GM18519 (cell line): ENCODE measurements around the gene BTBD7.

ENCODE experiments used
- ATAC-seq: cut with Tn5 transposase; IDR thresholded peaks from one replicate; pipeline ENCODE4 v1.9.1; 2021; ENCODE audit warnings: mild to moderate bottlenecking, moderate library complexity; ENCODE audit not compliant: unreplicated experiment, low FRiP score

Gene BTBD7

GRCh38 chr14:93329965-93330608 is 2.7 kb downstream of the BTBD7 start:
- ATAC-seq, result no peak

- no peak for ATAC-seq
Measured at GRCh38 chr14:93328546-93328945, 4.3 kb downstream of the BTBD7 start.

GRCh38 chr14:93326196-93326595 is 6.6 kb downstream of the BTBD7 start:
- ATAC-seq, result no peak

DNA sequence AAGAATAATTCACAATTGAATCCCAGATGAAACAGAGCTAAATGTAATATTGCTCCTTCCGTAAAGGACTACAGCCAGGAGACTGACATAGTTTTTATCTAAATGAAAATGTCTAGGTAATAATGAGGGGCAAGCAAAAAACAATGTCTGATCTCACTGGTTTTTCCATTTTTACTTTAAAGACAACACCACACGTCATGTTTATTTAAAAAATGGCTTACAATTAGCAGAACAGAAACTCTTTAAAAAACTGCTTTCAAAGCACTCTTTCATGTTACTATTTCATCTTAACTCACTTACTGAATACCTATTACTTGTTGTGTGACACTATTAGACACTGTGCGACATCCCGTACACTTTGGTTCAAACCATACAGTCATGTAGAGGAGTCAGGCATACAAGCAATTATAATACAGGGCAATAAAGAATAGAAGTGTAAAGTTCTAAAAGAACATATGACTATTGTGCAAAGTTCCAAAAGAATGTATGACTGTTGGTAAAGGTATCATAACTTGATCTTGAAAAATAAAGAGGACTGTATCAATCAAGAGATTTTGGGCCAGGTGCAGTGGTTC is 9.1 kb downstream of the BTBD7 start:
- ATAC-seq, result no peak

DNA sequence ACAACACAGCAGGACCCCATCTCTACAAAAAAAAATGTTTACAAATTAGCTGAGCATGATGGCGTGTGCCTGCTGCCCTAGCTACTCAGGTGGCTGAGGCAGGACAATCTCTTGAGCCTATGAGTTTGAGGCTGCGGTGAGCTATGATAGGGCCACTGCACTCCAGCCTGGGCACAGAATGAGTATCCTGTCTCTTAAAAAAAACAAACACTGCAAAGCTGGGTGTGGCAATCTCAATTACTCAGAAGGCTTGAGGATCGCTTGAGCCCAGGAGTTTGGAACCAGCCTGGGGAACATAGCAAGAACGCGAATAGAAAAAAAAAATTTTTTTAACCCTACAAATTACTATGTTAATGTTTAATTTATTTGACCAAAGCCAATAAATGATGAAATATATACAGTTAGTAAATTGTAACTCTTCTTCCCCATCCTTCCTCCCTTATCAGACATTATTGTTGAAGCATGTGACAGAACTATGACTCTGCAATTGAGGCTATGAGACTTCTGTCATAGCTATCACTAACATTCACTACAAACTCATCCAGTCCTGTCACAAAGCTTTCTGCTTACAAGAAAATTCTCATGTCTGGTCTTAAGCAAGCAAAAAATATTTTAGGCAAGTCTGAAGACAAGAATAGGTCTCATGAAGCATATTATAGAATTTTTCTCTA is 9.8 kb downstream of the BTBD7 start:
- no peak for ATAC-seq

- ATAC-seq, result no peak
Measured at GRCh38 chr14:93320489-93320888, 12.3 kb downstream of the BTBD7 start.

DNA sequence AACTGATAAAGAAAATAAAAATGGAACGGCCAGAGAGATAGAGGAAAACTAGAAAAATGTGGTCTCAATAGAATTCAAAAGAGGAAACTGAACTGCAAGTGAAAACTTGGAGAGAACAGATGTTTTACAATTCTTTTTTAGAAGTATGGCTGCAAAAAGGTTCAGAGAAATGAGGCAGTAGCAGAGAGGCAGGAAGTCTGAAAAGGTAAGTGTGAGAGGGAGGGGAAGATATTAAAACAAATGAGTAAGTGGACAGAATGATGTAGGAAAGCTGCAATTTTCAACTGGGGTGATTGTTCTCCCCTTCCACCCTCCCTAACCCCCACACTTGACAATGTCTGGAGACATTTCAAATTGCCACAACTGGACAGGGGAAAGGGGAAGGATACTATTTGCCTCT is 12.9 kb downstream of the BTBD7 start:
- no peak for ATAC-seq

DNA sequence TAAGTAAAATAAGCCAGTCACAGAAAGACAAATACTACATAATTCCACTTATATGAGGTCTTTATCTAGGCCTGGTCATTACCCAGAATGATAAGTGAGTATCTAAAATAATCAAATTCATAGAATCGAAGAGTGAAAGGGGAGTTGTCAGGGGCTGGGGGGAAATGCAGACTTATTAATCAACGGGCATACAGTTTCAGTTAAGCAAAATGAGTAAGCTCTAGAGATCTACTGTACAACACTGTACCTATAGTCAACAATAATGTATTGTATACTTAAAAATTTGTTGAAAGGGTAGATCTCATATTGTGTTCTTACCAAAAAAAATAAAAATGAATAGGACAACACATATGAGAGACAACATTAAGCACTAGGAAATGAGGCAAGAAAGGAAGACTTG is 13.3 kb downstream of the BTBD7 start:
- ATAC-seq, result no peak

GRCh38 chr14:93318927-93319326 is 13.9 kb downstream of the BTBD7 start:
- no peak for ATAC-seq

DNA sequence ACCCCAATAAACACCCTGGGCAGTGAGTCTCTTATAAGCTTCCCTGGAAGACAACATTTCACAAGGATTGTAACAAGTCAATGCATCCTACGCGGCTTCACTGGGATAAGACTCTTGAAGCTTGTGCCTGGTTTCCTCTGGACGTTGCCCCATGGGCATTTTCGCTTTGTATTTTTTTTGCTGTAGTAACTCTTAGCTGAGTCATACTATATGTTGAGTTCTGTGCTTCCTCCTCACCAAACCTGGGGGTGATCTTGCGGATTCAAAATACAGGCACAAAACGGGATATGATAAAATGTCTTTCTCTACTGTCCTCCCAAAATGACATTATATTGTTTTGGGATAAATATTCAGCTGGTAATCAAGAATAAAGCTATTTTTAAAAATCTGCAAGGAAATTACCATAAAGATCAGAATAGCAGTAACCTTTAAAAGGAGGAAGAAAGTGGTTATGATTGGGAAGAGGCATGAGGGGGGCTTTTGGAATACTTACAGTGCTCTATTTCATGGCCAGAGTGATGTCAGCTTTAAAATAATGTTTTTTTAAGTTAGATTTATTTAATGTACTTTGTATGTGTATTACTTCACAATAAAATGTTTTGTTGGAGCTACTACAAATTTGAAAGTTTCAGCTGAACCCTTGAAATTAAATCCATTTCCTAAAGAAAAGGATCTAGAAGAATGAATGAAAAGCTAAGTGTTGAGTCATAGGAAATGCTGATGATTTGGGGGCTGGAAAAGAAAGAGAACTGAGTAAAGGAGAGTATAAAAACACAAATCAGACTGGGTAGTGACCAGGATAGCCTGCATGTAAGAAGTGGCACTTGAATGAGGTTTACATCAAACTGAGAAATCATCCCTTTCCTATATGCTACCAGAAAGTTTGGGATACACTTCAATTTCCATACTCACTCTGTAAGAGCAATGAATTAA is 14.7 kb downstream of the BTBD7 start:
- no peak for ATAC-seq

GRCh38 chr14:93317210-93317874 is 15.5 kb downstream of the BTBD7 start:
- ATAC-seq, result no peak

DNA sequence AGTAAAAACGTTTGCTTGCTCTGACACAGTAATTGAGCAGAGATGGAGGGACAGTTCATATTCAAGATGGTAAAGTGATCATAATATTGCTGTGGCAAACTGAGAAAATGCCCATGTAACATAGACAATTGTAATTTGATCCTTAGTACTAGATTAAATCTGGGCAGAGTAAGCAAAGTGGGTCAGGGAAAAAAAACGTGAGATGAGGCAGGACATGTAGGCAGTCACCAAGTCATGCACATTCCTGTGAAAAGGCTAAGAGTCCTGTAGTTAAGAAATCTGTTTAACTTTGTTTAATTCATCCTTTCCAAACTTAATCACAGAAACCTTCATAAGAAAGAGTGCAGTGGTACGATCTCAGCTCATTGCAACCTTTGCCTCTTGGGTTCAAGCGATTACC is 16.1 kb downstream of the BTBD7 start:
- ATAC-seq, result no peak

- no peak for ATAC-seq
Measured at GRCh38 chr14:93315575-93315974, 17.3 kb downstream of the BTBD7 start.

DNA sequence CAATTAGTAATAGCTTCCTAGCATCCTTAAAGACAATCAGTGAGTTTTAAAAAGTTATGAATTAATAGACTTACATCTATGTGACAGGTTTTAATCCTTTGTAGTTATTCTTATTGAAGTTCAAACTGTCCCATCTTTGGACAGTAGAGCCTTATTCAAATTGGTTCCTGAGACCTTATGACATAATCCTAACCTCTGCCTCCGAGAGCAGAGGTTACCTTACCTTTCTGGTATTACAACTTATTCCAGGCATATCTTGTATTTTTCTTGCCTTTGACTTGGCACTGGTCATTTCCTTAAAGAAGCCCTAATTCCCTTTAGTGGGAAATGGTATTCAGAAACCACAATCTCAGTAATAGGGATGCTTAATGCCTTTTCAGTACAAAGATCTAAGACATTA is 21.8 kb downstream of the BTBD7 start:
- no peak for ATAC-seq

DNA sequence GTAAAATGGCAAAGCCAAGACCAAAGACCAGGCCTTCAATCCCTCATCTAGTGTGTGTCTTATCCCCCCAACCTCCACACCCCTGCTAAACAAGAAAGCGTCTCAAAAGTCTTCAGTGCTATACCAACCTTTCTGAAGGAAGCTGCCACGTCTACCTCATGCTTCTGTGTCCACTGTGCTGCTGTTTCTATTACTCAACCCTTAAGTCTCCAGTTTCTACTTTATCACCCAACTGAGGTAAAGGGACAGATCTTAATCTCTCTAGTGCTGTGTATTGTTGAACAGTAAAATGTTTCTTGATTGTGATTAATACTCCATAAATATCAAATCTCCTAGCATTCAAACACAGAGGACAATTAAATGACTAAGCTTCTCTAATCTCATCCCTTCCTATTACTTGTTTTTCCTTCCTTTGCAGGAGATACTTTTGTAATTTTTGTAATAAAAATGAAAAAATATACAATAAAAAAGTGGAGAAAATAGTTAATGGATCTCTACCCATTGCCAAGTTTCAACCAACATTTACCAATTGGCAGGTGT is 23.3 kb downstream of the BTBD7 start:
- no peak for ATAC-seq

DNA sequence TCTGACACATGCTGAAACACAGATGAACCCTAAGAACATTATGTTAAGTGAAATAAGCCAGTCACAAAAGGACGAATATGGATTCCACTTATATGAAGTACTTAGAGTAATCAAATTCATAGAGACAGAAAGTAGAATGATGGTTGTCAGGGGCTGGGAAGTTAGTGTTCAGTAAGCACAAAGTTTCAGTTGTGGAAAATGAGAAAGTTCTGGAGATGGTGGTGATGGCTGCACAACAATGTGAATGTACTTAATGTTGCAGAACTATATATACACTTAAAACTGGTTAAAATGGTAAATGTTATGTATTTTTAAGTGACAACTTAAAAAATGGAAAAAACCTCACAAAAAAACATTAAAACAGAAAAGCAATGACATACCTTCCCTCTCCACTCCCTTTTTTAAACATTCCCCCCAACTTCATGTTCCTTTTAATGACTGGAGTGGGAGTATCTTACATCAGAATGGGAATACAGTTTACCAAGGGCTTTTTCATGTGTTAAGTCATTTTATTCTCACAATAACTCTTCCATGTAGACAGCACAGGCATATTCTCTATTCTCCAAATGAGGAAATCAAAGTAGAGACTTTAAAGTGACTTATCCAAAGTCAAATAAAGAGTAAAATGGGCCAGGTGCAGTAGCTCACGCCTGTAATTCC is 24.0 kb downstream of the BTBD7 start:
- ATAC-seq, result no peak

DNA sequence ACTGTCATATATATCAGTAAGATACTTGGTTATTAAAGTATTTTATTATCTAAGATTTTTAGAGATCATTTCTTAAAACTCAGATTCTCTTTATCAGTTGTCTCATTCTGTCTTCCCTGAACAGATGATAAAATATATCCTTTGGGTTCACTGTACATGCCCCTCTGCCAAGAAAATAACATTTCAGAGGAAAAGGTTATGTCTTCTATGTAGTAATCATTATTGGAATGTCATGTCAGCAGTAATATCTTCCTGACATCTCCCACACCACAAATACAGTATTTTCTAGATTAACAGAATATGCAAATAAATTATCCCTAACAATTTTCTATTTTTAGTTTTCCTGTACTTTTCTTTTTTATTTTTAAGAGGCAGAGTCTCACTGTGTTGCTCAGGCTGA is 26.0 kb downstream of the BTBD7 start:
- ATAC-seq, result no peak

DNA sequence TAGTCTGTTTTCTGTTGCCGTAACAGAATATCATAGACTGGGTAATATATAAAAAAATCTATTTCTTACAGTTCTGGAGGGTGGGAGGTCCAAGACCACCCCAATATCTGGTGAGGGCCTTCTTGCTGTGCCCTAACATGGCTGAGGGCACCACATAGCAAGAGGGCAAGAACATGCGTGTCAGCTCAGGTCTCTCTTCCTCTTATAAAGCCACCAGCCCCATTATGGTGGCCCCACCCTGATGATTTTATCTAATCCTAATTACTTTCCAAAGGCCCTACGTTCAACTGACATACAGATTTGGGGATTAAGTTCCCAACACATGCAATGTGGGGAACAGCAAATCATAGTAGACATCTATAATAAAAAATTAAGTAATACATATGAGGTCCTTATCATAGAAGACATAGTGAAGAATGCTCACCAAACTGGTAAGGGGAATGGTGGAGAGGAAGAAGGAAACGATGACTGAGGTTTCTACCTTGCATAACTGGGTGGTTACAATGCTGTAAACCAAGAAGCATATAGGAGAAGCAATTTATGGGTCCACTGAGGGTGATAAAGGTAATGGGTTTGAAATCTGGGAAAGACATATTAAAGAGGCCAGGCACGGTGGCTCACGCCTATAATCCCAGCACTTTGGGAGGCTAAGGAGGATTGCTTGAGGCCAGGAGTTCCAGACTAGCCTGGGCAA is 27.0 kb downstream of the BTBD7 start:
- ATAC-seq, result no peak

DNA sequence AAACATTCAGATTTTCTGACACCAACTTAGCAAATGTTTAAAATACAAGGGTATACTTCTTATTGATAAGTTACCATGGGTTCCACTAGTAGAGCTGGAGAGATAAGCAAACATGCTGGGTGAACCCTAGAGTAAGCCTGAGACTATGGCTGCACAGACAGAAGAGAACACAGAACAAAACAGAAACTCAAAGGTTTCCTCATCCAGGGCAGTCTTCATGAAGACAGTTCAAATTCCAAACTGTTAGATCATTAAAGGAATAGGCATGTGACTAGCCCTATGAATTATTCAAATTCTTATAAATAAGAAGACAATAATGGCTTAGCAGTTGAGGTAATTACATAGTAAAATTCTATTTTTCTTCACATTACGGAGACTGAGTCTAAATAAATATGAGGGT is 28.1 kb downstream of the BTBD7 start:
- no peak for ATAC-seq
